C4-2B (cell line): ENCODE data around the gene VRK1.

Source experiments
- H3K27ac ChIP-seq: fragments of 450-650 bp; 2 replicates; pipeline ENCODE4 v1.5.1; 2017
- CTCF ChIP-seq: fragments of 450-650 bp; conservative IDR thresholded peaks from 2 replicates; pipeline ENCODE4 v1.5.1; 2017; ENCODE audit warnings: mild to moderate bottlenecking
- ZFX ChIP-seq: fragments of 450-650 bp; IDR thresholded peaks from 2 replicates; pipeline ENCODE4 v1.6.1; 2017

Gene VRK1

GRCh38 chr14:96799489-96800054 lies 2.4 kb downstream of the VRK1 start:
- TF ChIP-seq CTCF: no peak
- TF ChIP-seq ZFX: no peak
- H3K27ac ChIP-seq: no peak overlapping the region

GRCh38 chr14:96801931-96802330 lies 4.7 kb downstream of the VRK1 start:
- H3K27ac ChIP-seq: no peak overlapping the region
- TF ChIP-seq ZFX (no peak), CTCF (no peak)

GRCh38 chr14:96802963-96803362 lies 5.8 kb downstream of the VRK1 start:
- TF ChIP-seq ZFX (no peak), CTCF (no peak)
- H3K27ac ChIP-seq: no peak overlapping the region

- TF ChIP-seq ZFX: no peak
- TF ChIP-seq CTCF: no peak
- H3K27ac ChIP-seq: no peak overlapping the region
Measured at GRCh38 chr14:96803958-96804357, 6.8 kb downstream of the VRK1 start.

- H3K27ac ChIP-seq: no peak overlapping the region
- TF ChIP-seq ZFX: no peak
- no peak for TF ChIP-seq CTCF
Measured at GRCh38 chr14:96804895-96805294, 7.7 kb downstream of the VRK1 start.

- no peak overlapping the region for H3K27ac ChIP-seq
- TF ChIP-seq ZFX: no peak
- no peak for TF ChIP-seq CTCF
Measured at GRCh38 chr14:96805956-96806355, 8.8 kb downstream of the VRK1 start.

- H3K27ac ChIP-seq: no peak overlapping the region
- no peak for TF ChIP-seq ZFX
- no peak for TF ChIP-seq CTCF
Measured at GRCh38 chr14:96806836-96807235, 9.7 kb downstream of the VRK1 start.
